ENCODE results near the gene JADE3.

JADE3 gene

GRCh38 chrX:47091149-47091775 is 179.0 kb downstream of the JADE3 start:
- peaks cover 5% of the 10 kb centered on the region for H3K27me3 ChIP-seq (ENCODE audit: insufficient read depth, low read depth, severe bottlenecking)
- DNase-seq, result no peak
- no peaks in the 10 kb centered on the region for H3K36me3 ChIP-seq
- H3K4me3 ChIP-seq (ENCODE audit: low read depth, low read length), result no peak overlapping the region
- no peak for TF ChIP-seq CTCF (IDR thresholded peaks at IDR 0.05; ENCODE audit: low read depth, low read length)
- H3K9me3 ChIP-seq (ENCODE audit: severe bottlenecking), result no peaks in the 10 kb centered on the region
- H3K27ac ChIP-seq, result no peak overlapping the region

DNA sequence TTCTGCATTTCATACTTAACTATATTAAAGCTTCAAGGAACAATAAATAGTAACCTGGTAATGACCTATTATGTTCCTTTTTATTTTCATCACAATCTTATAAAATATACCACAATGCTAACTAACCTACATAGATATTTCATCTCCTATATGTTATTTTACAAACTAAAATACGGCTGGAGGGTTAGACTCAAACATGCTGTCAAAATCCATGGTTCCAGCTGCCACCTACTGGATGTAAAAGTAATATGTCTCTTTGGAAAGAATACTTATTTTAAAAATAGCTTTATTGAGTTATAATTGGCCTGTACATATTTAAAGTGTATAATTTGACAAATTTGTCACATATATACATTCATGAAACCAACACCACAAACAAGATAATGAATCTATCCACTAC is 181.0 kb downstream of the JADE3 start:
- no peak for TF ChIP-seq CTCF (IDR thresholded peaks at IDR 0.05; ENCODE audit: low read depth, low read length)
- H3K4me3 ChIP-seq (ENCODE audit: low read depth, low read length), result no peak overlapping the region
- no peaks in the 10 kb centered on the region for H3K9me3 ChIP-seq (ENCODE audit: severe bottlenecking)
- H3K27me3 ChIP-seq (ENCODE audit: insufficient read depth, low read depth, severe bottlenecking), result peaks cover 7% of the 10 kb centered on the region
- no peak overlapping the region for H3K27ac ChIP-seq
- peak; percentile 12 for DNase-seq
- no peaks in the 10 kb centered on the region for H3K36me3 ChIP-seq

DNA sequence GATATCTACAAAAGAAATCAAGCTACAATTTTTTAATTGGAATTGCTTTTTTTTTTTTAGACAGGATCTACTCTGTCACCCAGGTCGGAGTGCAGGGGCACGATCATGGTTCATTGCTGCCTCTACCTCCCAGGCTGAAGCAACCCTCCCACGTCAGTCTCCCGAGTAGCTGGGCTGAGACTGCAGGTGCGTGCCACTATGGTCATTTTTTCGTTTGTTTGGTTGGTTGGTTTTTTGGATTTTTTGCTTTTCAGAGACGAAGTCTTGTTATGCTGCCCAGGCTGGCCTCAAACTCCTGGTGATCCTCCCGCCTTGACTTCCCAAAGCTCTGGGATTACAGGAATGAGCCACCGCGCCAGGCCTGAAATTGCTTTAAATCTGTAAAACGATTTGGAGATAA is 181.6 kb downstream of the JADE3 start:
- TF ChIP-seq CTCF (IDR thresholded peaks at IDR 0.05; ENCODE audit: low read depth, low read length), result no peak
- Histone ChIP-seq H3K4me3 (ENCODE audit: low read depth, low read length) (no peak overlapping the region), H3K27me3 (ENCODE audit: insufficient read depth, low read depth, severe bottlenecking) (peaks cover 7% of the 10 kb centered on the region), H3K9me3 (ENCODE audit: severe bottlenecking) (no peaks in the 10 kb centered on the region), H3K36me3 (no peaks in the 10 kb centered on the region), H3K27ac (no peak overlapping the region)
- DNase-seq, result no peak

GRCh38 chrX:47097018-47097417 is 184.8 kb downstream of the JADE3 start:
- peak; percentile 21 for DNase-seq
- no peaks in the 10 kb centered on the region for H3K36me3 ChIP-seq
- TF ChIP-seq CTCF (IDR thresholded peaks at IDR 0.05; ENCODE audit: low read depth, low read length), result no peak
- peaks cover 7% of the 10 kb centered on the region for H3K27me3 ChIP-seq (ENCODE audit: insufficient read depth, low read depth, severe bottlenecking)
- H3K27ac ChIP-seq, result no peak overlapping the region
- H3K9me3 ChIP-seq (ENCODE audit: severe bottlenecking), result no peaks in the 10 kb centered on the region
- H3K4me3 ChIP-seq (ENCODE audit: low read depth, low read length), result no peak overlapping the region

- no peak for DNase-seq
- TF ChIP-seq CTCF (IDR thresholded peaks at IDR 0.05; ENCODE audit: low read depth, low read length), result no peak
- H3K27me3 ChIP-seq (ENCODE audit: insufficient read depth, low read depth, severe bottlenecking), result peaks cover 4% of the 10 kb centered on the region
- no peaks in the 10 kb centered on the region for H3K9me3 ChIP-seq (ENCODE audit: severe bottlenecking)
- no peaks in the 10 kb centered on the region for H3K36me3 ChIP-seq
- no peak overlapping the region for H3K4me3 ChIP-seq (ENCODE audit: low read depth, low read length)
- no peak overlapping the region for H3K27ac ChIP-seq
Measured at GRCh38 chrX:47098338-47099094, 186.3 kb downstream of the JADE3 start.
